Activated gamma-delta T cell treated with Interleukin-2 at 50 U/mL for 16 hours (primary cell): ENCODE results near the gene RGS3.
"Not testable (repeated sequence)": the region's sequence is repeated elsewhere in the genome, so short reads cannot be mapped to it uniquely, and the experiment has no call there.

Source experiments
- DNase-seq: peaks from one replicate; pipeline ENCODE4 v3.0.0-alpha.2; 2020

Gene RGS3

GRCh38 chr9:113532809-113533190, 69.3 kb downstream of the RGS3 start:
- no peak for DNase-seq

GRCh38 chr9:113533335-113534225, 70.1 kb downstream of the RGS3 start:
- no peak for DNase-seq

- no peak for DNase-seq
Observed at GRCh38 chr9:113535756-113536155, 72.2 kb downstream of the RGS3 start.

- DNase-seq = no peak
Observed at GRCh38 chr9:113536166-113536482, 72.6 kb downstream of the RGS3 start.

GRCh38 chr9:113536483-113537228, 73.1 kb downstream of the RGS3 start:
- no peak for DNase-seq

GRCh38 chr9:113537229-113537810, 73.8 kb downstream of the RGS3 start:
- no peak for DNase-seq

GRCh38 chr9:113538131-113538530, 74.6 kb downstream of the RGS3 start:
- no peak for DNase-seq

- DNase-seq = no peak
Observed at GRCh38 chr9:113538701-113539430, 75.3 kb downstream of the RGS3 start.

- DNase-seq = no peak
Observed at GRCh38 chr9:113540466-113540865, 76.9 kb downstream of the RGS3 start.

- no peak for DNase-seq
Observed at GRCh38 chr9:113541019-113541900, 77.7 kb downstream of the RGS3 start.

- no peak for DNase-seq
Observed at GRCh38 chr9:113542006-113542405, 78.5 kb downstream of the RGS3 start.

GRCh38 chr9:113542741-113543140, 79.2 kb downstream of the RGS3 start:
- DNase-seq = no peak

- no peak for DNase-seq
Observed at GRCh38 chr9:113543296-113543981, 79.9 kb downstream of the RGS3 start.

GRCh38 chr9:113543982-113544303, 80.4 kb downstream of the RGS3 start:
- no peak for DNase-seq

GRCh38 chr9:113545068-113545467, 81.5 kb downstream of the RGS3 start:
- no peak for DNase-seq

GRCh38 chr9:113546566-113546965, 83.0 kb downstream of the RGS3 start:
- no peak for DNase-seq

- DNase-seq = no peak
Observed at GRCh38 chr9:113547501-113547900, 84.0 kb downstream of the RGS3 start.

GRCh38 chr9:113548221-113549041, 84.9 kb downstream of the RGS3 start:
- no peak for DNase-seq

- DNase-seq = not testable (repeated sequence)
Observed at GRCh38 chr9:113549892-113550291, 86.4 kb downstream of the RGS3 start.

- DNase-seq = no peak
Observed at GRCh38 chr9:113556877-113557593, 93.5 kb downstream of the RGS3 start.
